Astrocyte of the cerebellum (primary cell): Measurements from ENCODE around the gene DOHH.

Source experiments
- DNase-seq: peaks from one replicate; pipeline ENCODE4 v3.0.0-alpha.2; 2011; ENCODE audit warnings: low read depth
- H3K4me3 ChIP-seq: 2 replicates; pipeline ENCODE4 v1.5.1; 2011; ENCODE audit warnings: mild to moderate bottlenecking, low read depth, low read length, moderate library complexity
- in situ Hi-C: cut with HindIII; loops from 2 replicates; pipeline ENCODE4 v1.10.0; 2017; ENCODE audit warnings: low sequenced_read_pairs
- TF ChIP-seq, protein P1 (sequence below): IDR thresholded peaks from 2 replicates; pipeline ENCODE4 v1.5.1; 2012; ENCODE audit warnings: low read length, low read depth, moderate library complexity, mild to moderate bottlenecking; ENCODE audit errors: missing control alignments

DOHH gene

DNA sequence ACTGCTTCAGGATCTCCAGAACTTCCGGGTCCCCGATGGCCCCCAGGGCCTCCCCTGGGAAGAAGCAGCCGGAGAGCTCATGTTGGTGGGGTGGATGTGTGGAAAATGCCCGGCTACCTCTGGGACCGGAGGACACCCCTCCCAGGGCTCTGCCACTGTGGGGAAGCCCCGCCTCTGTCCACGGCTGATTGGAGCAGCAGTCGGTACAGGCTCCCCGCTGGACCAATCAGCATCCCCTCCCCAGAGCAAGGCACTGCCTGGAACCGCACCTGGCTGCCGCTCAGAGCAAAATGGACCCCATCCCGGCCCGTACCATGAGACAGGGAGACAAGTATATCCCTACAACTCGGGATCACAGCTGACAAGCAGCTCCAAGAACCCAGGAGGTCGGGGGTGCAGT, 6.4 kb downstream of the DOHH start:
- DNase-seq: no peak
- in situ Hi-C loops: no loop called here
- TF ChIP-seq, protein P1, sequence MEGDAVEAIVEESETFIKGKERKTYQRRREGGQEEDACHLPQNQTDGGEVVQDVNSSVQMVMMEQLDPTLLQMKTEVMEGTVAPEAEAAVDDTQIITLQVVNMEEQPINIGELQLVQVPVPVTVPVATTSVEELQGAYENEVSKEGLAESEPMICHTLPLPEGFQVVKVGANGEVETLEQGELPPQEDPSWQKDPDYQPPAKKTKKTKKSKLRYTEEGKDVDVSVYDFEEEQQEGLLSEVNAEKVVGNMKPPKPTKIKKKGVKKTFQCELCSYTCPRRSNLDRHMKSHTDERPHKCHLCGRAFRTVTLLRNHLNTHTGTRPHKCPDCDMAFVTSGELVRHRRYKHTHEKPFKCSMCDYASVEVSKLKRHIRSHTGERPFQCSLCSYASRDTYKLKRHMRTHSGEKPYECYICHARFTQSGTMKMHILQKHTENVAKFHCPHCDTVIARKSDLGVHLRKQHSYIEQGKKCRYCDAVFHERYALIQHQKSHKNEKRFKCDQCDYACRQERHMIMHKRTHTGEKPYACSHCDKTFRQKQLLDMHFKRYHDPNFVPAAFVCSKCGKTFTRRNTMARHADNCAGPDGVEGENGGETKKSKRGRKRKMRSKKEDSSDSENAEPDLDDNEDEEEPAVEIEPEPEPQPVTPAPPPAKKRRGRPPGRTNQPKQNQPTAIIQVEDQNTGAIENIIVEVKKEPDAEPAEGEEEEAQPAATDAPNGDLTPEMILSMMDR: no peak

DNA sequence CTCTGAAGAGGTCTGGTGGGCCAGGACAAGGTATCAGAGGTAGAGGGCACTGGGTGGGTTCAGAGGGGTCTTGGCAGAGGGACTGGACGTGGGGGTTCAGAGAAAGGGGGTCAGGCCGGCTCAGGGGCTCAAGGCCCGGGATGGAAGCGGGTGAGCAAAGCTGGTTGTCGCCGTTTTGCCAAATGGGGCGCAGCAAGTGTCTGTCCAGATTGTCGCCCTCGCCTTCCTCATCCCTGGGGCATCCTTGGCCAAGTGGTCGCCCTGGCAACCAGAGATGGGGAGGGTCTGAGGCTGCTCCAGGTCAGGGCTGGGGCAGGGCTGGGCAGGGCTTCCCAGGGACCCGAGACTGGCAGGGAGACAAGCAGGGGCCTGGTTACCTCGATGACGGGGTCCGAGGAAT, 6.8 kb downstream of the DOHH start:
- TF ChIP-seq, protein P1: no peak
- no peak overlapping the region for H3K4me3 ChIP-seq
- in situ Hi-C loops: no loop called here
- no peak for DNase-seq

More for the DNA sequence above, 6.4 kb downstream of the DOHH start:
- no peak overlapping the region for H3K4me3 ChIP-seq

DNA sequence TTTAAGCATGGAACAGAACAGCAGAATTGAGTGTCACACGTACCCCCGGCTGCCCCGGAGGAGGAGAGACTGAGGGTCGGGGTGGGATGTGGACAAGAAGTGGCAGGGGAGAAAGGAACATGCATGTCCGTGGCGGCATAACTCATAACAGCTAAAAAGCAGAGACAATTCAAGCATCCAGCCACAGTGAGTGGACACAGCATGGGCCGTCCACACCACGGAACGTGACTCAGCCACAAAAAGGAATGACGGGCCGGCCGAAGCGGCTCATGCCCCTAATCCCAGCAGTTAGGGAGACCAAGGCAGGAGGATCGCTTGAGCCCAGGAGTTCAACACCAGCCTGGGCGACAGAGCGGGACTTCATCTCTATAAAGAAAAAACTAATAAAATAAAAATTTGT, 7.6 kb downstream of the DOHH start:
- in situ Hi-C loops: no loop called here

DNA sequence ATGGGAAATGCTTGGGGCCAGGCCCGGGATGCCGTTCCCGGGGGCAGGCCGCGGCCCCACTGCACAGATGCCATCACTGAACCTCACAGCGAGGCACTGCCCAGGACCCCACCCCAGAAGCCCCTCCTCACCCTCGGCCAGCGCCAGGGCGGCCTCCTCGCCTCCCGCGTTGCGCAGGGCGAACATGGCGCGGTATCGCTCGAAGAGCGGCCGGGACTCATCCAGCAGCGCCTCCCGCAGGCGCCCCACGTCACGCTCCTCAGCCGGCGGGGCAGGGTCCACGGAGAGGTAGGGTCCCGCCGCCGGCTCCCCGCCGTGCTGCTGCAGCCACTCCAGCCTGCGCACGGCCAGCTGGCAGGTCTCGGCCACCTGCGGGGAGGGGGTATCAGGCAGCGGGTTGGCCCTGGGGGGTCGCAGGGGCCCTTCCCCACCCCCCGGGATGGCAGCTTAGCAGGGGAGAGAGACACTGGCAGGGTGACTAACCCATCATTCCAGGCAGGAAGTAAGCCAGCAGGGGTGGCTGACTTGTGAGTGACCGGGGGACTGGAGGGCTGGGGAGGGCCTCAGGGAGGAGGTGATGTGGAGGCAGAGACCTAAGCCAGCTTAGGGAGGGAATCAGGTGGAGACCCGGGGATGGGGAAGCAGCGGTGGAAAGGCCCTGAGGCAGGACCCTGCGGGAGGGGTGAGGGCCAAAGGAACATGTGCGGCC, 8.2 kb downstream of the DOHH start:
- H3K4me3 ChIP-seq: no peak overlapping the region
- in situ Hi-C loops: no loop called here
- TF ChIP-seq, protein P1: no peak
- DNase-seq: no peak

More for the DNA sequence above, 7.6 kb downstream of the DOHH start:
- TF ChIP-seq, protein P1: no peak
- no peak overlapping the region for H3K4me3 ChIP-seq
- no peak for DNase-seq

DNA sequence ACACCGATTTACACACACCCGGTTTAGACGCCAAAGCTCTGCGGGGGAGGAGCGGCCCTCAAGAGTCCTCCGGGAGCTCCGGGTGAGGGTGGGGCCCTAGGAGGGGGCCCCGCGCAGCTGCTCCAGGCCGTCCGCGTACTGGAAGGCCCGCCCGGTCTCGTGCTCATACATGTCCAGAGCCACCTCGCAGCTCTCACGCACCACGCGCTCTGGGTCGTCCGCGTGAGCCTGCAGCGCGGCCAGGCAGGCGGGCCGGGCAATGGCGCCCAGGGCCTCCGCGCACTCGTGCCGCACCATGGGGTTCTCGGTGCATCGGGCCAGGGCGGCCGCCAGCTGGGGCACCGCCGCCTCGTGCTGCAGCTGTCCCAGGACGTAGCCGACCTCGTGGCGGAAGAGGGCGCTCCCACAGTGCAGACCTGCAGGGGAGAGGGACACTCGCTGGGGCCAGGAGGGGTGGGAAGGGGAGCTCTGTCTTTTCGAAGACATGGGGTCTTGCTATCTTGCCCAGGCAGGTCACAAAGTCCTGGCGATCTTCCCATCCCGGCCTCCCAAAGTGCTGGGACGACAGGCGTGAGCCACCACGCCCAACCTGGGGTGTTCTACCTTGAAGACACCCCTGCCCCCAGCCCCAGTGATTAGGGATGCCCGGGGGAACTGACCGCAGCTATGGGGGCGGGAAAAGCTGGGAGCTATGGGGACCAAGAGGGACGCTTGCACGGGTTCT, 8.9 kb downstream of the DOHH start:
- in situ Hi-C loops: no loop called here
- no peak overlapping the region for H3K4me3 ChIP-seq
- TF ChIP-seq, protein P1: no peak
- DNase-seq: no peak

DNA sequence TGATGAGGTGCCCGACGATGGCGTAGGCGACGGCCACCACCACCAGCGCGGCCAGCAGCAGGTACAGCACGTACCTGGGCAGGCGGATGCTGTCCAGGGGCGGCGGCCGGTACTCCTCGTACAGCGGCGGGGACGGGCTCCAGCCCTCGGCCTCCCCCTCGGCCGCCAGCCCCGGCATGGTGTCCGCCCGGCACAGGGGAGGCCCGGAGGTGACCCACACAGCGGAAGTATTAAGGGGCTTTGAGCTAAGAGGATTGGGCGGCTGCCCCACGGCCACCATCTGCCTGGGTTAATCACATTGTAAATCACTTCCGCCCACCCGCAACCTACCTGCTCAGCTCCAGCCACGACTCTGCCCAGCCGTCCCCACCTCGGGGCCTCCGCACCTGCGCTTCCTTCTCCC, 17.2 kb downstream of the DOHH start, which contains the start of gene SMIM44:
Gene SMIM44, minus strand, starts transcription at position 216 of the 403 bp plus-strand sequence. Its CDS starts 38 bp downstream, at position 178.
- TF ChIP-seq, protein P1: no peak
- no peak for DNase-seq
- in situ Hi-C loops: no loop called here
- H3K4me3 ChIP-seq: no peak within 1 kb of the TSS
